CD14-positive monocyte (primary cell): ENCODE results near the gene ZDHHC5. TPM values are rescaled to one million over a fixed set of nuclear protein-coding genes. Genes with fewer than 3 reads are reported as not detected.

Experiments used
- DNase-seq, 3 donors: peaks; one replicate each; pipeline ENCODE4 v3.0.0-alpha.2; 2011 to 2022
- H2AFZ ChIP-seq: 2 replicates; pipeline ENCODE4 v1.6.0; 2012; ENCODE audit warnings: mild to moderate bottlenecking, low read depth, low read length, inconsistent platforms; ENCODE audit not compliant: insufficient read depth, poor library complexity, severe bottlenecking
- H3K27ac ChIP-seq, 2 donors: 1 replicate in 1 of 2; 2 replicates in 1 of 2; pipeline ENCODE4 v1.5.1; 2012 to 2013; ENCODE audit warnings: low read length in 2 of 2, control low read depth in 1 of 2, inconsistent platforms in 1 of 2, low read depth in 1 of 2, mild to moderate bottlenecking in 1 of 2
- H3K27me3 ChIP-seq, 2 donors: one replicate each; pipeline versions ENCODE4 v1.6.0 to v1.6.1; 2011 to 2013; ENCODE audit warnings: low read length in 2 of 2; ENCODE audit not compliant: control insufficient read depth in 2 of 2, insufficient read depth in 2 of 2
- H3K36me3 ChIP-seq, 2 donors: replicated peaks in 1 of 2; 1 replicate in 1 of 2; 2 replicates in 1 of 2; pipeline versions ENCODE4 v1.5.1 to v1.6.1; 2012 to 2013; ENCODE audit warnings: low read length in 2 of 2, control low read depth in 1 of 2, inconsistent platforms in 1 of 2, mild to moderate bottlenecking in 1 of 2; ENCODE audit not compliant: insufficient read depth in 2 of 2, control insufficient read depth in 1 of 2
- H3K4me1 ChIP-seq, 2 donors: 1 replicate in 1 of 2; 2 replicates in 1 of 2; pipeline versions ENCODE4 v1.5.1 to v1.6.1; 2012 to 2013; ENCODE audit warnings: low read length in 2 of 2, control low read depth in 1 of 2, inconsistent platforms in 1 of 2, mild to moderate bottlenecking in 1 of 2, moderate library complexity in 1 of 2; ENCODE audit not compliant: insufficient read depth in 2 of 2, control insufficient read depth in 1 of 2
- H3K4me2 ChIP-seq: replicated peaks from 2 replicates; pipeline ENCODE3; 2012; ENCODE audit warnings: low read length, moderate library complexity, mild to moderate bottlenecking; ENCODE audit not compliant: poor library complexity, severe bottlenecking; ENCODE audit errors: extremely low read depth
- H3K4me3 ChIP-seq, 3 experiments: fragments of 200-600 bp in 1 of 3; sonication (generic) in 1 of 3; replicated peaks in 1 of 3; 1 replicate in 2 of 3; 2 replicates in 1 of 3; pipeline ENCODE4 v1.5.1; 2011 to 2013; ENCODE audit warnings: low read length in 3 of 3, mild to moderate bottlenecking in 3 of 3, control low read depth in 2 of 3, low read depth in 2 of 3, inconsistent platforms in 1 of 3, moderate library complexity in 1 of 3
- H3K79me2 ChIP-seq: 2 replicates; pipeline ENCODE4 v1.6.0; 2012; ENCODE audit warnings: mild to moderate bottlenecking, control low read depth, inconsistent platforms, low read length, moderate library complexity; ENCODE audit not compliant: insufficient read depth
- H3K9ac ChIP-seq: 2 replicates; pipeline ENCODE4 v1.6.0; 2017; ENCODE audit warnings: low read length, mild to moderate bottlenecking; ENCODE audit not compliant: insufficient read depth, poor library complexity, severe bottlenecking
- H3K9me3 ChIP-seq, 2 donors: replicated peaks in 1 of 2; 1 replicate in 1 of 2; 2 replicates in 1 of 2; pipeline versions ENCODE4 v1.5.1 to v1.6.1; 2012 to 2013; ENCODE audit warnings: low read length in 2 of 2, control low read depth in 1 of 2; ENCODE audit not compliant: control insufficient read depth in 1 of 2, insufficient read depth in 1 of 2
- H4K20me1 ChIP-seq: 2 replicates; pipeline ENCODE4 v1.6.0; 2012; ENCODE audit warnings: mild to moderate bottlenecking, low read length, control low read depth, moderate library complexity; ENCODE audit not compliant: insufficient read depth
- H3K27ac Mint-ChIP-seq, 7 donors: one replicate each; pipeline ENCODE4 v1.8.0; 2020; ENCODE audit warnings: mild to moderate bottlenecking in 7 of 7, mixed read lengths in 7 of 7, moderate library complexity in 6 of 7, inconsistent platforms in 2 of 7
- H3K27me3 Mint-ChIP-seq, 3 donors: one replicate each; pipeline ENCODE4 v1.8.0; 2021 to 2022; ENCODE audit warnings: low read depth in 3 of 3, mild to moderate bottlenecking in 3 of 3, mixed read lengths in 3 of 3, moderate library complexity in 3 of 3, inconsistent platforms in 1 of 3
- H3K36me3 Mint-ChIP-seq, 2 donors: one replicate each; pipeline ENCODE4 v1.8.0; 2020; ENCODE audit warnings: mixed read lengths in 2 of 2, inconsistent platforms in 1 of 2, mild to moderate bottlenecking in 1 of 2
- H3K4me1 Mint-ChIP-seq: one replicate; pipeline ENCODE4 v1.8.0; 2020; ENCODE audit warnings: mild to moderate bottlenecking, mixed read lengths
- H3K4me3 Mint-ChIP-seq, 2 donors: one replicate each; pipeline ENCODE4 v1.8.0; 2020; ENCODE audit warnings: mild to moderate bottlenecking in 2 of 2, mixed read lengths in 2 of 2, moderate library complexity in 1 of 2
- H3K9me3 Mint-ChIP-seq, 7 donors: one replicate each; pipeline ENCODE4 v1.8.0; 2020 to 2022; ENCODE audit warnings: mixed read lengths in 7 of 7, mild to moderate bottlenecking in 6 of 7, moderate library complexity in 6 of 7, inconsistent platforms in 2 of 7
- WGBS: methylation state at CpG from one replicate; pipeline ENCODE4 v1.1.5; 2013; ENCODE audit warnings: missing lambda C conversion rate; ENCODE audit not compliant: insufficient coverage; 5-methylcytosine and 5-hydroxymethylcytosine counted together
- intact Hi-C, 2 donors: fragments of 100-400 bp; cut with micrococcal nuclease; formaldehyde crosslinking; loops; one replicate each; pipeline versions ENCODE4 v1.15.0 to v1.15.1; 2023
- polyA plus RNA-seq, 3 donors: library from polyadenylated mRNA; depleted of rRNA in 1 of 3; unstranded in 2 of 3; stranded (reverse) in 1 of 3; fragments of 300-500 nt in 2 of 3; fragments of >200 nt in 1 of 3; fragmentation: Illumina TruSeq in 2 of 3; gene quantifications; 1 replicate in 2 of 3; 2 replicates in 1 of 3; pipeline ENCODE4 v1.2.3, GENCODE V29; 2012 to 2021
- TF ChIP-seq, protein P1 (sequence below): fragments of 200-600 bp; IDR thresholded peaks from one replicate; pipeline ENCODE4 v1.8.0; 2022; ENCODE audit warnings: antibody characterized with exemption, mild to moderate bottlenecking

The ZDHHC5 gene
- polyA plus RNA-seq, 3 donors = 28.6 to 37.9 (median 31.8) TPM

DNA sequence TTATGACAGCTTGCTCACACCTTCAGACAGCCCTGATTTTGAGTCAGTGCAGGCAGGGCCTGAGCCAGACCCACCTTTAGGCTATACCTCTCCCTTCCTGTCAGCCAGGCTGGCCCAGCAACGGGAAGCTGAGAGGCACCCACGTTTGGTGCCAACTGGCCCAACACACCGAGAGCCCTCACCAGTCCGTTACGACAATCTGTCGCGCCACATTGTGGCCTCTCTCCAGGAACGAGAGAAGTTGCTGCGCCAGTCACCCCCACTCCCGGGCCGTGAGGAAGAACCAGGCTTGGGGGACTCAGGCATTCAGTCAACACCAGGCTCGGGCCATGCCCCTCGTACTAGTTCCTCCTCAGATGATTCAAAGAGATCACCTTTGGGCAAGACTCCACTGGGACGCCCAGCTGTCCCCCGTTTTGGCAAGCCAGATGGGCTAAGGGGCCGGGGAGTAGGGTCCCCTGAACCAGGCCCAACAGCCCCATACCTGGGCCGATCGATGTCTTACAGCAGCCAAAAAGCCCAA is 31.0 kb downstream of the ZDHHC5 start:
- H3K4me1 Mint-ChIP-seq = no peaks in the 10 kb centered on the region
- Histone ChIP-seq H3K9ac (no peak overlapping the region), H2AFZ (no peak overlapping the region), H3K4me2 (no peak overlapping the region), H3K4me3 (no peak overlapping the region), H3K27ac (no peak overlapping the region), H3K36me3 (peaks cover 78 to 90% of the 10 kb centered on the region in 2 donors), H3K4me1 (no peaks in the 10 kb centered on the region), H3K79me2 (no peaks in the 10 kb centered on the region), H3K9me3 (no peaks in the 10 kb centered on the region), H4K20me1 (peaks cover 19% of the 10 kb centered on the region), H3K27me3 (no peaks in the 10 kb centered on the region)
- intact Hi-C loops = no loop called here
- H3K36me3 Mint-ChIP-seq = peaks cover 63 to 93% of the 10 kb centered on the region in 2 donors
- peaks cover 0 to 2% (median 0%) of the 10 kb centered on the region in 7 donors for H3K9me3 Mint-ChIP-seq
- H3K27me3 Mint-ChIP-seq = peaks cover 0 to 2% (median 0%) of the 10 kb centered on the region in 3 donors
- H3K27ac Mint-ChIP-seq = peak overlapping the region in 1 of 7 donors; percentile 4
- 96% methylated on average over 18 of the region's 18 CpGs for WGBS
- H3K4me3 Mint-ChIP-seq = no peak overlapping the region
- TF ChIP-seq, protein P1, sequence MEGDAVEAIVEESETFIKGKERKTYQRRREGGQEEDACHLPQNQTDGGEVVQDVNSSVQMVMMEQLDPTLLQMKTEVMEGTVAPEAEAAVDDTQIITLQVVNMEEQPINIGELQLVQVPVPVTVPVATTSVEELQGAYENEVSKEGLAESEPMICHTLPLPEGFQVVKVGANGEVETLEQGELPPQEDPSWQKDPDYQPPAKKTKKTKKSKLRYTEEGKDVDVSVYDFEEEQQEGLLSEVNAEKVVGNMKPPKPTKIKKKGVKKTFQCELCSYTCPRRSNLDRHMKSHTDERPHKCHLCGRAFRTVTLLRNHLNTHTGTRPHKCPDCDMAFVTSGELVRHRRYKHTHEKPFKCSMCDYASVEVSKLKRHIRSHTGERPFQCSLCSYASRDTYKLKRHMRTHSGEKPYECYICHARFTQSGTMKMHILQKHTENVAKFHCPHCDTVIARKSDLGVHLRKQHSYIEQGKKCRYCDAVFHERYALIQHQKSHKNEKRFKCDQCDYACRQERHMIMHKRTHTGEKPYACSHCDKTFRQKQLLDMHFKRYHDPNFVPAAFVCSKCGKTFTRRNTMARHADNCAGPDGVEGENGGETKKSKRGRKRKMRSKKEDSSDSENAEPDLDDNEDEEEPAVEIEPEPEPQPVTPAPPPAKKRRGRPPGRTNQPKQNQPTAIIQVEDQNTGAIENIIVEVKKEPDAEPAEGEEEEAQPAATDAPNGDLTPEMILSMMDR = no peak
- DNase-seq = no peak

DNA sequence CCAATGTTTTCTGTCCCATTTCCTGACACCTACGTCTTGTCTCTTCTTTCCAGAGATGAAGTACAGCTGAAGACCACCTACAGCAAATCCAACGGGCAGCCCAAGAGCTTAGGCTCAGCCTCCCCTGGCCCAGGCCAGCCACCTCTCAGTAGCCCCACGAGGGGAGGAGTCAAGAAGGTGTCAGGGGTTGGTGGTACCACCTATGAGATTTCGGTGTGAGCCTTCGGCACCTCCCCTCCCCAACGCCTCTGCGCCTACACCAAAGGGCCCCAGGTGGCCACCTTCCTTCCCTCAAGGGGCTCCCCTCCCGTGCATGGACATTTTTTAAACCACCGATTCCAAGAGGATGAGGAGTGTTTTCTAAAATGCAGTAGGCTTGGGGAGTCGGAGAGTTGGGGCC is 31.9 kb downstream of the ZDHHC5 start:
- Histone ChIP-seq H2AFZ (no peak overlapping the region), H3K4me3 (no peak overlapping the region), H3K79me2 (no peaks in the 10 kb centered on the region), H3K36me3 (peaks cover 78 to 90% of the 10 kb centered on the region in 2 donors), H3K9me3 (no peaks in the 10 kb centered on the region), H3K9ac (no peak overlapping the region), H4K20me1 (peaks cover 20% of the 10 kb centered on the region), H3K27me3 (no peaks in the 10 kb centered on the region), H3K27ac (no peak overlapping the region), H3K4me1 (no peaks in the 10 kb centered on the region), H3K4me2 (no peak overlapping the region)
- intact Hi-C loops = loop anchor here in 1 of 2 donors (10.0 kb wide), 1 partner anchor 165 kb away; the partner anchor contains the start of genes SMTNL1 and TIMM10
- 100% methylated on average over 1 of the region's 10 CpGs for WGBS
- Mint-ChIP-seq H3K9me3 (peaks cover 0 to 2% (median 0%) of the 10 kb centered on the region in 7 donors), H3K36me3 (peaks cover 68 to 93% of the 10 kb centered on the region in 2 donors), H3K4me3 (no peak overlapping the region), H3K27me3 (peaks cover 0 to 2% (median 0%) of the 10 kb centered on the region in 3 donors), H3K27ac (no peak overlapping the region), H3K4me1 (no peaks in the 10 kb centered on the region)
- TF ChIP-seq, protein P1 = no peak
- no peak for DNase-seq
